Ovary (tissue), 9 donors: Measurements from ENCODE around the gene ERICH6. TPM values are rescaled to one million over a fixed set of nuclear protein-coding genes. Genes with fewer than 3 reads are reported as not detected.

Experiments
- DNase-seq, 5 donors: peaks; one replicate each; pipeline ENCODE4 v3.0.0-alpha.2; 2019 to 2020
- H3K27ac ChIP-seq, 2 donors: fragments of 200-600 bp; one replicate each; pipeline versions ENCODE4 v1.5.1 to v1.8.0; 2019 to 2022
- H3K27me3 ChIP-seq: fragments of 200-600 bp; one replicate; pipeline ENCODE4 v1.8.0; 2022
- H3K36me3 ChIP-seq: fragments of 200-600 bp; sonication (generic); one replicate; pipeline ENCODE4 v1.5.1; 2019
- H3K4me1 ChIP-seq: one replicate; pipeline ENCODE4 v1.8.1; 2013; ENCODE audit warnings: mild to moderate bottlenecking, moderate library complexity; ENCODE audit not compliant: insufficient read depth
- H3K4me3 ChIP-seq: fragments of 200-600 bp; sonication (generic); one replicate; pipeline ENCODE4 v1.5.1; 2017
- H3K9me3 ChIP-seq, 2 donors: fragments of 200-600 bp in 1 of 2; sonication (generic) in 1 of 2; one replicate each; pipeline versions ENCODE4 v1.5.1 to v1.8.1; 2013 to 2019; ENCODE audit warnings: mild to moderate bottlenecking in 1 of 2, moderate library complexity in 1 of 2
- CTCF ChIP-seq, 3 donors: fragments of 450-650 bp in 2 of 3; fragments of 200-600 bp in 1 of 3; IDR thresholded peaks; one replicate each; pipeline versions ENCODE4 v1.5.1 to v1.8.0; 2016 to 2022; ENCODE audit warnings: antibody characterized with exemption in 3 of 3, mild to moderate bottlenecking in 1 of 3
- EP300 ChIP-seq: sonication (generic); formaldehyde crosslinking; IDR thresholded peaks from one replicate; pipeline ENCODE4 v1.6.1; 2017; ENCODE audit warnings: antibody characterized with exemption
- POLR2A ChIP-seq: fragments of 450-650 bp; IDR thresholded peaks from one replicate; pipeline ENCODE4 v1.6.1; 2017; ENCODE audit warnings: antibody characterized with exemption, mild to moderate bottlenecking, moderate library complexity
- WGBS, 3 donors: extraction: QIAGEN DNeasy Blood & Tissue Kit in 1 of 3; methylation state at CpG; one replicate each; pipeline versions ENCODE4 v1.1.5 to v1.1.7; 2013 to 2017; 5-methylcytosine and 5-hydroxymethylcytosine counted together
- intact Hi-C, 4 donors: fragments of 100-400 bp; cut with DNase I; formaldehyde crosslinking; loops; one replicate each; pipeline versions ENCODE4 v1.11.0 to v1.15.1; 2022 to 2023
- polyA plus RNA-seq, 2 donors: library from polyadenylated mRNA; stranded (reverse); fragments of 200-250 nt in 1 of 2; fragments of 350-450 nt in 1 of 2; fragmentation: Illumina TruSeq in 1 of 2; extraction: RNeasy Lipid Tissue Mini Kit (QIAGEN cat#74804) in 1 of 2; gene quantifications; one replicate each; pipeline ENCODE4 v1.2.3, GENCODE V29; 2013 to 2014
- total RNA-seq, 7 donors: library from RNA; depleted of rRNA in 2 of 7; stranded (reverse); fragments of >200 nt in 2 of 7; fragmentation: NEBNext Ultra II Directional in 3 of 7; extraction: Animal tissue kit (Norgen Biotek cat#: 25700) in 3 of 7; gene quantifications; one replicate each; pipeline versions ENCODE4 v1.1.0 to v1.2.4, GENCODE V29; 2016 to 2023
- donor health status: DM: no; HTN: no; CAD: no; lungs with moderate emphysema.
- donor health status: DM: no; HTN: no; CAD: no.
- donor health status: Bipolar disorder and iron deficiency.
- donor health status: DM: yes; HTN: yes; CAD: no.
- donor health status: DM: no; HTN: no; CAD: no.
- donor health status: DM: yes; HTN: yes; CAD: no.

The ERICH6 gene
- total and polyA plus RNA-seq, 9 donors: 0.04 to 1.3 (median 0.43) TPM; not detected in 5

- DNase-seq: peak in 1 of 5 donors; percentile 33
- Histone ChIP-seq H3K27ac (no peak overlapping the region), H3K27me3 (no peaks in the 10 kb centered on the region), H3K36me3 (no peaks in the 10 kb centered on the region), H3K9me3 (no peaks in the 10 kb centered on the region), H3K4me1 (peaks cover 6% of the 10 kb centered on the region), H3K4me3 (no peak overlapping the region)
- intact Hi-C loops: no loop called here
- TF ChIP-seq POLR2A (no peak), EP300 (no peak), CTCF (IDR thresholded peaks at IDR 0.05) (no peak)
- WGBS, 3 donors: 97 to 98% (median 97%) methylated on average over 34 of the region's 34 CpGs
These were observed 92.1 kb downstream of the ERICH6 start for GRCh38 chr3:150611666-150612065.

GRCh38 chr3:150610785-150611184, 92.9 kb downstream of the ERICH6 start:
- DNase-seq: no peak
- H3K4me1 ChIP-seq: peaks cover 9% of the 10 kb centered on the region
- WGBS, 3 donors: 35 to 78% (median 68%) methylated on average over 1 of the region's 1 CpG
- intact Hi-C loops: no loop called here
- no peaks in the 10 kb centered on the region for H3K9me3 ChIP-seq
- no peaks in the 10 kb centered on the region for H3K27me3 ChIP-seq
- TF ChIP-seq CTCF (IDR thresholded peaks at IDR 0.05): no peak
- no peak for TF ChIP-seq EP300
- no peak for TF ChIP-seq POLR2A
- no peak overlapping the region for H3K4me3 ChIP-seq
- H3K27ac ChIP-seq: no peak overlapping the region
- H3K36me3 ChIP-seq: no peaks in the 10 kb centered on the region

- intact Hi-C loops: loop anchor here in 1 of 4 donors (10.0 kb wide), 1 partner anchor 65 kb away; the partner anchor contains the start of genes EIF2A and SERP1
- no peaks in the 10 kb centered on the region for H3K36me3 ChIP-seq
- no peaks in the 10 kb centered on the region for H3K9me3 ChIP-seq
- no peak overlapping the region for H3K4me3 ChIP-seq
- no peaks in the 10 kb centered on the region for H3K27me3 ChIP-seq
- DNase-seq: no peak
- TF ChIP-seq CTCF (IDR thresholded peaks at IDR 0.05): no peak
- no peak for TF ChIP-seq EP300
- no peak for TF ChIP-seq POLR2A
- H3K4me1 ChIP-seq: peaks cover 9% of the 10 kb centered on the region
- 0 to 2% (median 1%) methylated on average over 1 of the region's 1 CpG for WGBS, 3 donors
- H3K27ac ChIP-seq: no peak overlapping the region
These were observed 93.7 kb downstream of the ERICH6 start for GRCh38 chr3:150609988-150610387.

Other genes starting within 250 kb of the ERICH6 start
- gene SERP1, start 157.4 kb downstream of the ERICH6 start, total RNA-seq: 100 to 1,000 TPM in 5 of 7 donors, 10 to 100 TPM in 2; 93.5 to 638 (median 117) TPM
- 10 to 100 TPM; 74.9 to 87.1 TPM for gene SERP1, start 157.4 kb downstream of the ERICH6 start, polyA plus RNA-seq
- 100 to 1,000 TPM in 5 of 7 donors, 10 to 100 TPM in 2; 91.8 to 206 (median 114) TPM for gene EIF2A, start 157.1 kb downstream of the ERICH6 start, total RNA-seq
- 100 to 1,000 TPM in 1 of 2 donors, 10 to 100 TPM in 1; 88.8 to 107 TPM for gene EIF2A, start 157.1 kb downstream of the ERICH6 start, polyA plus RNA-seq
- 10 to 100 TPM; 56.0 to 78.5 (median 69.1) TPM for gene SELENOT, start 100.6 kb downstream of the ERICH6 start, total RNA-seq
- gene SELENOT, start 100.6 kb downstream of the ERICH6 start, polyA plus RNA-seq: 10 to 100 TPM; 43.4 to 98.1 TPM
- gene SIAH2, start 59.2 kb upstream of the ERICH6 start, total RNA-seq: 10 to 100 TPM; 26.6 to 98.7 (median 37.1) TPM
- 10 to 100 TPM; 18.0 to 40.7 TPM for gene SIAH2, start 59.2 kb upstream of the ERICH6 start, polyA plus RNA-seq
- gene MINDY4B, start 201.5 kb upstream of the ERICH6 start, total RNA-seq: not detected
- gene MINDY4B, start 201.5 kb upstream of the ERICH6 start, polyA plus RNA-seq: not detected